Panc1 (cell line): ENCODE results near the gene ASTN2.

Experiments
- SIN3A ChIP-seq: IDR thresholded peaks from 2 replicates; pipeline ENCODE4 v1.6.1; 2012; ENCODE audit warnings: low read depth, mild to moderate bottlenecking, low read length, moderate library complexity, borderline replicate concordance; ENCODE audit not compliant: insufficient read depth
- TF ChIP-seq, protein P1 (sequence below): fragments of 450-650 bp; IDR thresholded peaks from 2 replicates; pipeline ENCODE4 v1.5.1; 2017; ENCODE audit warnings: mild to moderate bottlenecking

DNA sequence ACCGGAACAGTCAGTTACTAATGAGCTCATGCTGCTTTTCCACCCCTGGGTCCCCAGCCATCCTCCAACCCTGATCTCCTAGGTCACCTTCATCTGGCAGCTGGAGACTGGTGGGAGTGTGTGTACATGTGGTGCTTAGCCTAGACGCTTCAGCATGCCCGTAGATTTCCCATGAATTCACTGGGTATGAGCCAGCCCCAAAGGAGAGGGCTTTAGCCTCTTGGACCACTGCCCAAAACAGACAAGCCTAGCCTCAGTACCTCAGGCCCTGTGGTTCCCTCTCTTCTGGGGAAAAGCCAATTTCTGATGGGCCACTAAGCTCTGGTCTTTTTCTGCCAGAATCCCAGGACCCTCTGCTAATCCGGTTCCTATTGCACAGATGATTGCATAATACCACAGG, 48.0 kb upstream of the ASTN2 start:
- TF ChIP-seq SIN3A, result no peak
- TF ChIP-seq, protein P1, sequence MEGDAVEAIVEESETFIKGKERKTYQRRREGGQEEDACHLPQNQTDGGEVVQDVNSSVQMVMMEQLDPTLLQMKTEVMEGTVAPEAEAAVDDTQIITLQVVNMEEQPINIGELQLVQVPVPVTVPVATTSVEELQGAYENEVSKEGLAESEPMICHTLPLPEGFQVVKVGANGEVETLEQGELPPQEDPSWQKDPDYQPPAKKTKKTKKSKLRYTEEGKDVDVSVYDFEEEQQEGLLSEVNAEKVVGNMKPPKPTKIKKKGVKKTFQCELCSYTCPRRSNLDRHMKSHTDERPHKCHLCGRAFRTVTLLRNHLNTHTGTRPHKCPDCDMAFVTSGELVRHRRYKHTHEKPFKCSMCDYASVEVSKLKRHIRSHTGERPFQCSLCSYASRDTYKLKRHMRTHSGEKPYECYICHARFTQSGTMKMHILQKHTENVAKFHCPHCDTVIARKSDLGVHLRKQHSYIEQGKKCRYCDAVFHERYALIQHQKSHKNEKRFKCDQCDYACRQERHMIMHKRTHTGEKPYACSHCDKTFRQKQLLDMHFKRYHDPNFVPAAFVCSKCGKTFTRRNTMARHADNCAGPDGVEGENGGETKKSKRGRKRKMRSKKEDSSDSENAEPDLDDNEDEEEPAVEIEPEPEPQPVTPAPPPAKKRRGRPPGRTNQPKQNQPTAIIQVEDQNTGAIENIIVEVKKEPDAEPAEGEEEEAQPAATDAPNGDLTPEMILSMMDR, result no peak
